Fibroblast of the aortic adventitia (primary cell): Measurements from ENCODE around the gene FNIP2. TPM values are rescaled to one million over a fixed set of nuclear protein-coding genes. Genes with fewer than 3 reads are reported as not detected.
A peak's percentile ranks its signal among the peaks of the same experiment; 100 is the strongest.

ENCODE experiments used
- DNase-seq: peaks from one replicate; pipeline ENCODE4 v3.0.0-alpha.2; 2010; ENCODE audit warnings: low read depth
- H3K4me3 ChIP-seq: 2 replicates; pipeline ENCODE4 v1.5.1; 2011; ENCODE audit warnings: low read depth, mild to moderate bottlenecking, control low read depth, low read length, moderate library complexity
- CTCF ChIP-seq: IDR thresholded peaks from 2 replicates; pipeline ENCODE4 v1.5.1; 2011; ENCODE audit warnings: mild to moderate bottlenecking, low read length, control low read depth, inconsistent platforms; ENCODE audit not compliant: insufficient read depth
- total RNA-seq: library from RNA; depleted of rRNA; stranded (reverse); fragments of >200 nt; gene quantifications from 2 replicates; pipeline ENCODE4 v1.2.3, GENCODE V29; 2012; ENCODE audit warnings: low replicate concordance

The FNIP2 gene
- total RNA-seq, 1 donor: 34.3 TPM

DNA sequence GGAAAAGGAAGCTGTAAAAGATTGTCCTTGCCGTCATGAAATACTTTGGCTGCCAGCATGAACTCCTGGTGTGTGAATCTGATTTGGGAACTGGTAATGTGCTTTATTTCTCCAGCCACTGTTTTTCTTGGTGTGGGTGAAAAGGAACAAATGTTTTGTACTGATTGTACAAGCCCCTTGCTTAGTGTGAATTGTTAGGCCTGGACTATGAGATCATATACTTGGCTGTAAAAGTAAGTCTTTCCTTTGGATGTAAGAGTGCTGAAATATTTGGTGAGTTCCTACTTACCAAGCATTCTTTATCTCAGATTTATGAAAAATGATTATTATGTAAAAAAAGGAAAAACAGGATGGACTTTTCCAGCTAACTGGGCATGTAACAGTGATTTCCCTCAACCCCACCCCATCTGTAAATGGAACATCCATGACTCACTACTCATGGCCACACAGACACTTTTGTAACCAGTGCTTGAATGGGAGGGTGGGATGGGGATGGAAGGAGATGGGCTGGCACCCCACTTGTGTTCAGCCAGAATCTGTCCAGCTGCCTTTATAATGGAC, 6.3 kb downstream of the FNIP2 start:
- no peak overlapping the region for H3K4me3 ChIP-seq
- TF ChIP-seq CTCF: no peak
- peak; percentile 92 for DNase-seq

DNA sequence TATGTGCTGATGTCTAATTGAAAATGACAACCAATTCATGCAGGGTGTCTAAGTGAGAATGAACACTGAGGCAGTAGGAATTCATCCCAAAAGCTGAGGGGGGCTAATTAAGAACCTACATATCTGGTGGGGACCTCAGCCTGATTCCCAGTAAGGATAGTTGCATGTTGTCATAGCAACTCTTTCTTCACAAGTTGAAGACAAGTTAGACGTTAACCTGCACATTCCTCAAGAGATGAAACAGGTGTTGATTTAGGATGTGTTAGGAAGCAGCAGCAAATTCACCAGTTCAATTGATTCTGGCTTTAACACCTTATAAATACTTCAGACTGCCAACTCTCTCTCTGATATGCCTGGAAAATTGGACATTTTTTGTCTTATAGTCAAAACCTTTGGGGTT, 7.3 kb downstream of the FNIP2 start:
- H3K4me3 ChIP-seq: no peak overlapping the region
- TF ChIP-seq CTCF: no peak
- DNase-seq: no peak

DNA sequence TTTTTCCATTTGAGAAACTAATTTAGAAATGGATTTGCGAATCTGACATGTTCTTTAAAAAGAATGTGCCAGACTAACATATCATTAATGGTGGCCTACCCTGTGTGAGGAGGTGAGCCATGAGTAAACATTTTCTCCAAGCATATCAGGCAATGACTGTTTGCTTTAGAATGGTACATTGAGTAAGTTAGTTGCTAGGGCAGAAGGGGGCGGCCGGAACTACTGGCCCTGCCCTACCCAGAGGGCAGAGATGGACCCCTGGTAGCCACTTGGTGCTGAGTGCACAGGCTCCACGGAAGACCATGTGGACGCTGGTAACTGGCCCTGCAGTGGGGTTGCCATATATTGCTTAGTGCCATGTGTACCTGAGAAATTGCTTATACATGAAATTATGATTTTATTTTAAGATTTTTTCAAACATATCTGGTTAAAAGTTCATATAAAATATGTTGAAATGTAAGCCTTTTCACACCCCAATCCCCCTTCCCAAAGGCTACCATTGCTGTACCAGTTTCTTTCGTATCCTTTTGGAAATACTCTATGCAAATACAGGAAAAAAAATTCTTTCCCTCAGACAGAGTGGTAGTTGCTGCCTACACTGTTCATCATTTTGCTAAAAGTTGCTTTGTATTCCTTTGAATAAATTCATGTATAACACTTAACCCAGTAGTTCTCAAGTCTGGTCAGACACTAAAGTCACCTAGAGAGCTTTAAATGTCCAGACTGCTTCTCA, 8.8 kb downstream of the FNIP2 start:
- no peak for DNase-seq
- no peak overlapping the region for H3K4me3 ChIP-seq
- TF ChIP-seq CTCF: no peak

DNA sequence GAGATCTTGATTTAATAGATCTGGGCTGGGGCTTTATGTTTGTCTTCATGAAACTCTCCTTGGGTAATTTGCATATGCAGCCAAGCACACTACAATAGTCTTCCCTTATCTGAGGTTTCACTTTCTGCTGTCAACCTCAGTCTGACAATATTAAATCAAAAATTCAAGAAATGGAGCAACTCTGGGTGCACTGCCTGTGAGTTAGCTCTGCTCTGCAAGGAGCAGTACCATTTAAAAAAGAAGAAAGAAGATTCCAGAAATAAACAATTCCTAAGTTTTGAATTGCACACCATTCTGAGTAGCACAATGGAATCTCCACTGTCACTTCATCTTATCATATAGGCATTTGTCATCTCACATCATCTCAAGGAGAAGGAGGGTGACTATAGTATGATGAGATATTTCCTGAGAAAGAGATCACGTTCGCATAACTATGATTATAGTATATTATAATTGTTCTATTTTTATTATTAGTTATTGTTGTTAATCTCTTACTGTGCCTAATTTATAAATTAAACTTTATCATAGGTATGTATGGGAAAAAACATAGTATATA, 9.4 kb downstream of the FNIP2 start:
- no peak for TF ChIP-seq CTCF
- H3K4me3 ChIP-seq: no peak overlapping the region
- no peak for DNase-seq

- no peak for DNase-seq
- TF ChIP-seq CTCF: no peak
Measured at GRCh38 chr4:158778712-158779111, 9.9 kb downstream of the FNIP2 start.

GRCh38 chr4:158781963-158782362, 13.1 kb downstream of the FNIP2 start:
- no peak for DNase-seq
- TF ChIP-seq CTCF: peak; percentile 2
- no peak overlapping the region for H3K4me3 ChIP-seq

More at GRCh38 chr4:158778712-158779111, 9.9 kb downstream of the FNIP2 start:
- H3K4me3 ChIP-seq: no peak overlapping the region
